Suprapubic skin (tissue), 4 donors: Measurements from ENCODE around the gene PNMA1. TPM values are rescaled to one million over a fixed set of nuclear protein-coding genes. Genes with fewer than 3 reads are reported as not detected.
A peak's percentile ranks its signal among the peaks of the same experiment; 100 is the strongest.

Experiments
- DNase-seq, 2 donors: peaks; one replicate each; pipeline ENCODE4 v3.0.0-alpha.2; 2019; ENCODE audit warnings: low spot score in 2 of 2
- H3K27ac ChIP-seq: fragments of 200-600 bp; sonication (generic); one replicate; pipeline ENCODE4 v1.5.1; 2019
- H3K27me3 ChIP-seq: fragments of 200-600 bp; sonication (generic); one replicate; pipeline ENCODE4 v1.5.1; 2019
- H3K36me3 ChIP-seq: fragments of 200-600 bp; sonication (generic); one replicate; pipeline ENCODE4 v1.5.1; 2019
- H3K4me1 ChIP-seq: fragments of 200-600 bp; sonication (generic); one replicate; pipeline ENCODE4 v1.5.1; 2019
- H3K4me3 ChIP-seq: fragments of 200-600 bp; sonication (generic); one replicate; pipeline ENCODE4 v1.5.1; 2019; ENCODE audit warnings: mild to moderate bottlenecking
- H3K9me3 ChIP-seq: fragments of 200-600 bp; sonication (generic); one replicate; pipeline ENCODE4 v1.5.1; 2019
- CTCF ChIP-seq, 2 donors: fragments of 200-600 bp in 1 of 2; fragments of 450-650 bp in 1 of 2; sonication (generic) in 1 of 2; IDR thresholded peaks; one replicate each; pipeline ENCODE4 v1.5.1; 2016 to 2019; ENCODE audit warnings: antibody characterized with exemption in 2 of 2, mild to moderate bottlenecking in 1 of 2, moderate library complexity in 1 of 2
- EP300 ChIP-seq: sonication (generic); formaldehyde crosslinking; IDR thresholded peaks from one replicate; pipeline ENCODE4 v1.6.1; 2017; ENCODE audit warnings: antibody characterized with exemption
- POLR2A ChIP-seq, 2 donors: fragments of 450-650 bp; IDR thresholded peaks; one replicate each; pipeline ENCODE4 v1.6.1; 2017; ENCODE audit warnings: antibody characterized with exemption in 2 of 2, mild to moderate bottlenecking in 2 of 2, moderate library complexity in 2 of 2
- POLR2AphosphoS5 ChIP-seq, 3 donors: sonication (generic); formaldehyde crosslinking; IDR thresholded peaks; one replicate each; pipeline ENCODE4 v1.6.1; 2017; ENCODE audit warnings: antibody characterized with exemption in 3 of 3
- WGBS: methylation state at CpG from one replicate; pipeline ENCODE4 v1.1.5; 2018; 5-methylcytosine and 5-hydroxymethylcytosine counted together
- total RNA-seq, 4 donors: library from RNA; depleted of rRNA; stranded (reverse); fragments of >200 nt; gene quantifications; one replicate each; pipeline ENCODE4 v1.1.0, GENCODE V29; 2016

PNMA1 gene
- total RNA-seq, 4 donors from 2014 or later, result 5.2 to 9.8 (median 6.4) TPM

DNA sequence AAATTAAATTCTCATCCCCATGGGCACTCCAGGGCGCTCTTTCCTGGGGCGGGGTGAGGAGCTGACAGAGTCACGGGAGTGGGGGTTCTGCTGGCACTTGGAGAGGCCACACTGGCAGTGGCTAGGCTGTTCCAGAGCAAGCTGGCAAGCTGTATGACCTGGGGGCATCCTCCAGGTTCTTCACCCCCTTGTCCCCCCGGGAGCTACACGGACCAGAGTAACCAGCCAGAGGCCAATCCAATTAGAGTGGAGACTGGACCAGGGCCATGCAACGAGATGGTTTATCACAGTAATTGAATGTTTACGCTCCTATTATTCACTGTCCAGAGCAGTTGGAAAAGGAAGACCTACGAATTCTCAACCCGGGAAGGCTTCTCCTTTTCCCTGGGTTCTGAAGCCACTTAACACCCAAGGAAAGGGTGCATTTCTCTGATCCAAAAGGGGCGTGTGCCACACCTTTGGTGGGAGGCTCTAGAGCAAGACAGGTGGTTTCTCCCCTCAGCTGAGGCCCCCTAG, 43.8 kb upstream of the PNMA1 start:
- H3K9me3 ChIP-seq, result no peaks in the 10 kb centered on the region
- H3K27me3 ChIP-seq, result no peaks in the 10 kb centered on the region
- H3K36me3 ChIP-seq, result no peaks in the 10 kb centered on the region
- no peak for DNase-seq
- TF ChIP-seq POLR2A (IDR thresholded peaks at IDR 0.05), result no peak
- no peak for TF ChIP-seq POLR2AphosphoS5 (IDR thresholded peaks at IDR 0.05)
- no peak for TF ChIP-seq EP300
- no peak for TF ChIP-seq CTCF (IDR thresholded peaks at IDR 0.05)
- peaks cover 88% of the 10 kb centered on the region for H3K4me1 ChIP-seq
- 13% methylated on average over 9 of the region's 10 CpGs for WGBS
- H3K4me3 ChIP-seq, result peak overlapping the region; percentile 97
- peak overlapping the region; percentile 100 for H3K27ac ChIP-seq

DNA sequence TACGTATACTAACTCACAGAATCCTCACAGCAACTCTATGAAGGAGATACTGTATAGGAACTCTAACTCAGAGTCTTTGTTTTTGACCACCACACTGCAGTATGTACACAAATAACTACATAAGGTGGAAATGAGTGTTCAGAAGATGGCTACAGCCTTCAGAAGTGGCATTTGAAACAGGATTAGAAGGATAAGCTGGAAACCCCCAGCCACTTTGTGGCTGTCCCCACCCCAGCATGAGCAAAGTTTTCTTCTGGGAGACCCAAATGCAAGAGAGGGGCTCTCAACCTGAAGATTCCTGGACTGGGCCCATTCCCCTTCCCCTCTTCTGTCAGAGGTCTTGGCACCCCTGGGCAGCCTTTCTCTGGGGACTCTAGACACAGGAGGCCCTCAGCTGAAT, 43.2 kb upstream of the PNMA1 start:
- WGBS, result 60% methylated on average over 1 of the region's 1 CpG
- peak overlapping the region; percentile 97 for H3K4me3 ChIP-seq
- TF ChIP-seq POLR2A (IDR thresholded peaks at IDR 0.05) (no peak), CTCF (IDR thresholded peaks at IDR 0.05) (no peak)
- no peaks in the 10 kb centered on the region for H3K9me3 ChIP-seq
- DNase-seq, result no peak
- peak overlapping the region; percentile 100 for H3K27ac ChIP-seq
- no peaks in the 10 kb centered on the region for H3K36me3 ChIP-seq
- no peaks in the 10 kb centered on the region for H3K27me3 ChIP-seq
- peaks cover 88% of the 10 kb centered on the region for H3K4me1 ChIP-seq

- TF ChIP-seq CTCF (IDR thresholded peaks at IDR 0.05) (no peak), POLR2AphosphoS5 (IDR thresholded peaks at IDR 0.05) (peak in 2 of 3 donors; percentile 36 to 64)
- 0% methylated on average over 4 of the region's 5 CpGs for WGBS
- Histone ChIP-seq H3K4me3 (peak overlapping the region; percentile 35), H3K4me1 (peaks cover 88% of the 10 kb centered on the region), H3K27ac (peak overlapping the region; percentile 100), H3K27me3 (no peaks in the 10 kb centered on the region), H3K36me3 (no peaks in the 10 kb centered on the region), H3K9me3 (no peaks in the 10 kb centered on the region)
- DNase-seq, result no peak
Measured at GRCh38 chr14:73755434-73756014, 41.3 kb upstream of the PNMA1 start.

GRCh38 chr14:73754911-73755360, 40.8 kb upstream of the PNMA1 start:
- Histone ChIP-seq H3K36me3 (no peaks in the 10 kb centered on the region), H3K4me1 (peaks cover 90% of the 10 kb centered on the region), H3K27me3 (no peaks in the 10 kb centered on the region), H3K27ac (peak overlapping the region; percentile 100), H3K4me3 (peak overlapping the region; percentile 35), H3K9me3 (no peaks in the 10 kb centered on the region)
- WGBS, result 8% methylated on average over 7 of the region's 8 CpGs
- no peak for DNase-seq
- TF ChIP-seq POLR2A (IDR thresholded peaks at IDR 0.05), result no peak
- TF ChIP-seq POLR2AphosphoS5 (IDR thresholded peaks at IDR 0.05), result peak in 2 of 3 donors; percentile 5 to 37

GRCh38 chr14:73753887-73754795, 40.0 kb upstream of the PNMA1 start:
- Histone ChIP-seq H3K27me3 (no peaks in the 10 kb centered on the region), H3K9me3 (no peaks in the 10 kb centered on the region), H3K4me3 (peak overlapping the region; percentile 35), H3K36me3 (no peaks in the 10 kb centered on the region), H3K27ac (peak overlapping the region; percentile 100), H3K4me1 (peaks cover 98% of the 10 kb centered on the region)
- TF ChIP-seq EP300, result no peak
- no peak for TF ChIP-seq CTCF (IDR thresholded peaks at IDR 0.05)
- TF ChIP-seq POLR2A (IDR thresholded peaks at IDR 0.05), result no peak
- no peak for TF ChIP-seq POLR2AphosphoS5 (IDR thresholded peaks at IDR 0.05)
- WGBS, result 17% methylated on average over 13 of the region's 14 CpGs
- DNase-seq, result no peak
